ENCODE results near the gene SPDYE4. TPM values are rescaled to one million over a fixed set of nuclear protein-coding genes. Genes with fewer than 3 reads are reported as not detected.

Gene SPDYE4
- total RNA-seq, 1 experiment from 2014 or later = not detected

DNA sequence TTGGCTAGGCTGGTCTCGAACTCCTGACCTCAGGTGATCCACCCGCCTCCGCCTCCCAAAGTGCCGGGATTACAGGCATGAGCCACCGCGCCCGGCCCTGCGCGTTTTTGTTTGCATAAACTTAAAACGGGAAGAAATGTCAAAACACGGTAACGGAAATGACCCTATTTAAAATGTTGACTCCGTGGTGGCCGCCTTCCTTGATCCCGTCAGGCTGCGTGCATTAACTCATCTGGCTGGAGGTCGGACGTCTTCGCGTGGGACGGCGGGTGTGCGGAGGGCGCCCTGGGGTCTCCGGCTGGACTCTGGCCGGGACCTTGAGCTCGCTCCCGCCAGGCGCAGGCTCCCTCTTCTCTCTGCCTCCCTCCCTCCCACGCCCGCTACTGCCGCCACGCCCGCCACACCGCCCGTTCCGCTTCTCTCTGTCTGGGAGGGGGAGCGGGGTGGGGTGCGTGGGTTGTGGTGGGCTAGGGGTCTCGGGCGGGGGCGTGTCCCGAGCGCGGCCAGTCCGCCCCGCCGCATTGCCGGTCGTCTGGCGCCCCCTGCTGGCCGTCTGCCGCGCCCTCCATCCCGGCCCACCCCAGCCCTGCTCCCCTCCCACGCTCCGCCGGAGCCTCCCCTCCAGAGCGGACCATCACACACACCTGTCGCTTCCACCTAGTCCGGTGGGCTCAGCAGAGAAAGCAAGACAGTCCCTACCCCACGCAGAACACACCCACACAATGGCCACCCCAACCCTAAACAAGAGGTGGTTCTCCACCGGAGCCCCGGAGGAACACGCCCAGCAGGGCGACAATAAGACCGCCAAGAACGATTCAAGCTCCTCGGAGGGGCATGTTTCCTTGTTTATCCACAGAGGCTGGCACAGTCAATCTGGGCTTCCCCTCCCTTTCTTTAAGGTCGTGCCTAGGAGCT lies 12.5 kb downstream of the SPDYE4 start:
- Mint-ChIP-seq H3K27ac (no peak overlapping the region), H3K4me3 (peak overlapping the region; percentile 93), H3K36me3 (no peaks in the 10 kb centered on the region), H3K4me1 (peaks cover 4% of the 10 kb centered on the region; the same call in 1 of the 2 replicates), H3K9me3 (no peaks in the 10 kb centered on the region), H3K27me3 (ENCODE audit: low read depth) (no peaks in the 10 kb centered on the region; the same call in 1 of the 2 replicates)
- DNase-seq (ENCODE audit: low spot score) (peak; percentile 76), ATAC-seq (peak; percentile 83)
- POLR2A ChIA-PET = interaction anchor here (0.6 to 1.5 kb wide), 3 partner anchors 9 to 49 kb away, joined by 3 read pairs; no protein-coding TSS in a partner anchor
- TF ChIP-seq, protein P1, sequence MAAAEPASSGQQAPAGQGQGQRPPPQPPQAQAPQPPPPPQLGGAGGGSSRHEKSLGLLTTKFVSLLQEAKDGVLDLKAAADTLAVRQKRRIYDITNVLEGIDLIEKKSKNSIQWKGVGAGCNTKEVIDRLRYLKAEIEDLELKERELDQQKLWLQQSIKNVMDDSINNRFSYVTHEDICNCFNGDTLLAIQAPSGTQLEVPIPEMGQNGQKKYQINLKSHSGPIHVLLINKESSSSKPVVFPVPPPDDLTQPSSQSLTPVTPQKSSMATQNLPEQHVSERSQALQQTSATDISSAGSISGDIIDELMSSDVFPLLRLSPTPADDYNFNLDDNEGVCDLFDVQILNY (CRISPR knock-in tag; IDR thresholded peaks at IDR 0.05) = 0 out of 2 replicates have a peak, but pooled peaks have one; percentile 14
- TF ChIP-seq, protein P2, sequence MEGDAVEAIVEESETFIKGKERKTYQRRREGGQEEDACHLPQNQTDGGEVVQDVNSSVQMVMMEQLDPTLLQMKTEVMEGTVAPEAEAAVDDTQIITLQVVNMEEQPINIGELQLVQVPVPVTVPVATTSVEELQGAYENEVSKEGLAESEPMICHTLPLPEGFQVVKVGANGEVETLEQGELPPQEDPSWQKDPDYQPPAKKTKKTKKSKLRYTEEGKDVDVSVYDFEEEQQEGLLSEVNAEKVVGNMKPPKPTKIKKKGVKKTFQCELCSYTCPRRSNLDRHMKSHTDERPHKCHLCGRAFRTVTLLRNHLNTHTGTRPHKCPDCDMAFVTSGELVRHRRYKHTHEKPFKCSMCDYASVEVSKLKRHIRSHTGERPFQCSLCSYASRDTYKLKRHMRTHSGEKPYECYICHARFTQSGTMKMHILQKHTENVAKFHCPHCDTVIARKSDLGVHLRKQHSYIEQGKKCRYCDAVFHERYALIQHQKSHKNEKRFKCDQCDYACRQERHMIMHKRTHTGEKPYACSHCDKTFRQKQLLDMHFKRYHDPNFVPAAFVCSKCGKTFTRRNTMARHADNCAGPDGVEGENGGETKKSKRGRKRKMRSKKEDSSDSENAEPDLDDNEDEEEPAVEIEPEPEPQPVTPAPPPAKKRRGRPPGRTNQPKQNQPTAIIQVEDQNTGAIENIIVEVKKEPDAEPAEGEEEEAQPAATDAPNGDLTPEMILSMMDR (IDR thresholded peaks at IDR 0.05) = peak; percentile 99
- no peak for TF ChIP-seq CBFB (CRISPR knock-in tag; IDR thresholded peaks at IDR 0.05; ENCODE audit: low read depth)
- CTCF ChIA-PET = interaction anchor here (0.6 to 2.2 kb wide), 51 partner anchors 9 to 685 kb away, joined by 3 to 23 read pairs (median 4); partner anchors contain the start of genes KRABD2, MFSD6L, MYH10 and NDEL1

DNA sequence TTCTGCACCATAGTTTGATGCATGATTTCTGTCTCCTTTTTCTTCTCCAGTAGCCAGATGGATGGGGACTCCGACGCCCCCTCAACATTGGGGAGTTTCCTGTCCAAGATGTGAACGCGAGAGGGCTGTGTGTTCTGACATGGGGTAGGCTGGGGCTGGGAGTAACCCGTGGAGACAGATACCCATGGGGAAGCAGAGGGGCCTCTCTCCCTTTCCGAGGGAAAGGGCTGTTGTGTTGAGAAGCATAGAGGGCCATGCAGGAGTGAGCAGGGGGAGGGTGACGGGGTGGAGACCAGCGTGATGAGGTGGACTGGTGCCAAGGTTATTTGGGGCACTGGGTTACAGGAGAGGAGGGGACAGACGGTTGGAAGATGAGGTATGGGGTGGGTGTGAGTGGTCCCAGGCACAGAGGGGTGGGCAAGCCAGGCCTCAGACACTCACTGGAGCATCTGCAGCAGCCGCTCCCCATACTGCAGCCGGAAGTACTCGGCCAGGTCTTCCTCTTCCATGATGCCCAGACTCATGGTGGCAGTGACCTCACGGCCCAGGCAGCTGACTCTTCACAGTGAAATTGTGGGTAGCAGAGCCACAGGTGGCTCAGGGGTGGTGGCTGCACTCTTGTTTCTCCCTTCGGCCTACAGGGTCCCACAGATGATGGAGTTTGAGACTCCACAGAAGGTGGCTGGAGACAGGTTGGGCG lies 14.1 kb downstream of the SPDYE4 start:
- Mint-ChIP-seq H3K27me3 (ENCODE audit: low read depth) (no peaks in the 10 kb centered on the region; the same call in 1 of the 2 replicates), H3K4me1 (peaks cover 9% of the 10 kb centered on the region), H3K9me3 (no peaks in the 10 kb centered on the region), H3K36me3 (no peaks in the 10 kb centered on the region), H3K4me3 (0 out of 2 replicates have a peak overlapping the region, but pooled peaks have one; percentile 38), H3K27ac (no peak overlapping the region)
- CTCF ChIA-PET = no interaction called here
- ATAC-seq (no peak), DNase-seq (ENCODE audit: low spot score) (no peak)
- POLR2A ChIA-PET = no interaction called here
- TF ChIP-seq CREB1 (CRISPR knock-in tag; IDR thresholded peaks at IDR 0.05) (no peak), FOXP1 (CRISPR knock-in tag; IDR thresholded peaks at IDR 0.05; ENCODE audit: borderline replicate concordance) (no peak), NFYB (CRISPR knock-in tag; conservative IDR thresholded peaks at IDR 0.05; ENCODE audit: low read depth) (no peak), MYBL2 (CRISPR knock-in tag; IDR thresholded peaks at IDR 0.05) (no peak), ZNF121 (CRISPR knock-in tag; IDR thresholded peaks at IDR 0.05) (no peak)
- TF ChIP-seq, protein P3, sequence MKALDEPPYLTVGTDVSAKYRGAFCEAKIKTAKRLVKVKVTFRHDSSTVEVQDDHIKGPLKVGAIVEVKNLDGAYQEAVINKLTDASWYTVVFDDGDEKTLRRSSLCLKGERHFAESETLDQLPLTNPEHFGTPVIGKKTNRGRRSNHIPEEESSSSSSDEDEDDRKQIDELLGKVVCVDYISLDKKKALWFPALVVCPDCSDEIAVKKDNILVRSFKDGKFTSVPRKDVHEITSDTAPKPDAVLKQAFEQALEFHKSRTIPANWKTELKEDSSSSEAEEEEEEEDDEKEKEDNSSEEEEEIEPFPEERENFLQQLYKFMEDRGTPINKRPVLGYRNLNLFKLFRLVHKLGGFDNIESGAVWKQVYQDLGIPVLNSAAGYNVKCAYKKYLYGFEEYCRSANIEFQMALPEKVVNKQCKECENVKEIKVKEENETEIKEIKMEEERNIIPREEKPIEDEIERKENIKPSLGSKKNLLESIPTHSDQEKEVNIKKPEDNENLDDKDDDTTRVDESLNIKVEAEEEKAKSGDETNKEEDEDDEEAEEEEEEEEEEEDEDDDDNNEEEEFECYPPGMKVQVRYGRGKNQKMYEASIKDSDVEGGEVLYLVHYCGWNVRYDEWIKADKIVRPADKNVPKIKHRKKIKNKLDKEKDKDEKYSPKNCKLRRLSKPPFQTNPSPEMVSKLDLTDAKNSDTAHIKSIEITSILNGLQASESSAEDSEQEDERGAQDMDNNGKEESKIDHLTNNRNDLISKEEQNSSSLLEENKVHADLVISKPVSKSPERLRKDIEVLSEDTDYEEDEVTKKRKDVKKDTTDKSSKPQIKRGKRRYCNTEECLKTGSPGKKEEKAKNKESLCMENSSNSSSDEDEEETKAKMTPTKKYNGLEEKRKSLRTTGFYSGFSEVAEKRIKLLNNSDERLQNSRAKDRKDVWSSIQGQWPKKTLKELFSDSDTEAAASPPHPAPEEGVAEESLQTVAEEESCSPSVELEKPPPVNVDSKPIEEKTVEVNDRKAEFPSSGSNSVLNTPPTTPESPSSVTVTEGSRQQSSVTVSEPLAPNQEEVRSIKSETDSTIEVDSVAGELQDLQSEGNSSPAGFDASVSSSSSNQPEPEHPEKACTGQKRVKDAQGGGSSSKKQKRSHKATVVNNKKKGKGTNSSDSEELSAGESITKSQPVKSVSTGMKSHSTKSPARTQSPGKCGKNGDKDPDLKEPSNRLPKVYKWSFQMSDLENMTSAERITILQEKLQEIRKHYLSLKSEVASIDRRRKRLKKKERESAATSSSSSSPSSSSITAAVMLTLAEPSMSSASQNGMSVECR (CRISPR knock-in tag; IDR thresholded peaks at IDR 0.05; ENCODE audit: borderline replicate concordance) = no peak
- TF ChIP-seq, protein P4, sequence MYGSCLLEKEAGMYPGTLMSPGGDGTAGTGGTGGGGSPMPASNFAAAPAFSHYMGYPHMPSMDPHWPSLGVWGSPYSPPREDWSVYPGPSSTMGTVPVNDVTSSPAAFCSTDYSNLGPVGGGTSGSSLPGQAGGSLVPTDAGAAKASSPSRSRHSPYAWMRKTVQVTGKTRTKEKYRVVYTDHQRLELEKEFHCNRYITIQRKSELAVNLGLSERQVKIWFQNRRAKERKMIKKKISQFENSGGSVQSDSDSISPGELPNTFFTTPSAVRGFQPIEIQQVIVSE (CRISPR knock-in tag; IDR thresholded peaks at IDR 0.05; ENCODE audit: borderline replicate concordance) = no peak
- TF ChIP-seq, protein P5, sequence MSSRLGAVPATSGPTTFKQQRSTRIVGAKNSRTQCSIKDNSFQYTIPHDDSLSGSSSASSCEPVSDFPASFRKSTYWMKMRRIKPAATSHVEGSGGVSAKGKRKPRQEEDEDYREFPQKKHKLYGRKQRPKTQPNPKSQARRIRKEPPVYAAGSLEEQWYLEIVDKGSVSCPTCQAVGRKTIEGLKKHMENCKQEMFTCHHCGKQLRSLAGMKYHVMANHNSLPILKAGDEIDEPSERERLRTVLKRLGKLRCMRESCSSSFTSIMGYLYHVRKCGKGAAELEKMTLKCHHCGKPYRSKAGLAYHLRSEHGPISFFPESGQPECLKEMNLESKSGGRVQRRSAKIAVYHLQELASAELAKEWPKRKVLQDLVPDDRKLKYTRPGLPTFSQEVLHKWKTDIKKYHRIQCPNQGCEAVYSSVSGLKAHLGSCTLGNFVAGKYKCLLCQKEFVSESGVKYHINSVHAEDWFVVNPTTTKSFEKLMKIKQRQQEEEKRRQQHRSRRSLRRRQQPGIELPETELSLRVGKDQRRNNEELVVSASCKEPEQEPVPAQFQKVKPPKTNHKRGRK (CRISPR knock-in tag; IDR thresholded peaks at IDR 0.05; ENCODE audit: borderline replicate concordance) = no peak
- TF ChIP-seq, protein P6, sequence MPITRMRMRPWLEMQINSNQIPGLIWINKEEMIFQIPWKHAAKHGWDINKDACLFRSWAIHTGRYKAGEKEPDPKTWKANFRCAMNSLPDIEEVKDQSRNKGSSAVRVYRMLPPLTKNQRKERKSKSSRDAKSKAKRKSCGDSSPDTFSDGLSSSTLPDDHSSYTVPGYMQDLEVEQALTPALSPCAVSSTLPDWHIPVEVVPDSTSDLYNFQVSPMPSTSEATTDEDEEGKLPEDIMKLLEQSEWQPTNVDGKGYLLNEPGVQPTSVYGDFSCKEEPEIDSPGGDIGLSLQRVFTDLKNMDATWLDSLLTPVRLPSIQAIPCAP (CRISPR knock-in tag; IDR thresholded peaks at IDR 0.05) = no peak
- TF ChIP-seq, protein P7, sequence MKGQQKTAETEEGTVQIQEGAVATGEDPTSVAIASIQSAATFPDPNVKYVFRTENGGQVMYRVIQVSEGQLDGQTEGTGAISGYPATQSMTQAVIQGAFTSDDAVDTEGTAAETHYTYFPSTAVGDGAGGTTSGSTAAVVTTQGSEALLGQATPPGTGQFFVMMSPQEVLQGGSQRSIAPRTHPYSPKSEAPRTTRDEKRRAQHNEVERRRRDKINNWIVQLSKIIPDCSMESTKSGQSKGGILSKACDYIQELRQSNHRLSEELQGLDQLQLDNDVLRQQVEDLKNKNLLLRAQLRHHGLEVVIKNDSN (CRISPR knock-in tag; IDR thresholded peaks at IDR 0.05) = no peak

Measured in WTC11 (cell line).